CD4-positive, alpha-beta T cell treated with Interleukin-6 for 4 hours (primary cell): ENCODE measurements around the gene PGPEP1.

Source experiments
- DNase-seq: peaks from one replicate; pipeline ENCODE4 v3.0.0-alpha.2; 2020; ENCODE audit warnings: mixed read lengths

PGPEP1 gene, protein sequence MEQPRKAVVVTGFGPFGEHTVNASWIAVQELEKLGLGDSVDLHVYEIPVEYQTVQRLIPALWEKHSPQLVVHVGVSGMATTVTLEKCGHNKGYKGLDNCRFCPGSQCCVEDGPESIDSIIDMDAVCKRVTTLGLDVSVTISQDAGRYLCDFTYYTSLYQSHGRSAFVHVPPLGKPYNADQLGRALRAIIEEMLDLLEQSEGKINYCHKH

DNA sequence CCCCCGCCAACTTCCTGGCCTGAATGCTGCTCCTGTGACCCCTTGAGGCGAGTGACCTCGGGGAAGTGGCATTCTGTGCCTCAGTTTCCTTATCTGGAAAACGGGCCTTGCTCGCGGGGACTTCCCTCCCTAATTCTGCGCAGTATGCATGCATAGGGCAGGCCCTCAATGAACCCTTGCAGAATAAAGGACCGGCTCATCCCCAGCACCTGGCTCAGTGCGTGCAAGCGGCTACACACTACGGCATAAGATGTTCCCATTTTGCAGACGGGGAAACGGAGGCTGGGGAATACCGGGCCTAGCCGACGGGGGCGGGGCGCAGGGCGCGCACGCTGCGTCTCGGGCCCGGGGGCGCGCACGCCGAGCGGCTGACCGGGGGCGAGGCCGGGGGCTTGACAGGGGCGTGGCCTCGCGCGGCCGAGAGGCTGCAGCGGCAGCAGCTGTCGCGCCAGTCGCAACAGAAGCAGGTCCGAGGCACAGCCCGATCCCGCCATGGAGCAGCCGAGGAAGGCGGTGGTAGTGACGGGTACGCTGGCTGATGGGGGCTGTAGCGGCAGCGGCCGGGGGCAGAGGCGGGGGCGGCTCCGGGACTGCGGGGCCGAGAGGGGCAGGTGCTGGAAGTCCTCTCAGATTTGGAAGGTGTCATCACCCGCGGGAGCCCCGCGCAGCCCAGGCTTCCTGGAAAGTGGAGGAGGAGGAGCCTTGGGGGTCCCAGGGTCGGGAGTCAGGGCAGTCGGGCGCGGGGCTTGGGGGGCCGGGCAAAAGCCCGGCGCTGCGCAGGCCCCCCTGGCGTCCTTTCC is at the start of gene PGPEP1:
Gene PGPEP1 (plus strand): TSS at position 409 of the 800 bp plus-strand sequence. CDS start 84 bp downstream, at position 493.
- DNase-seq, result peak; percentile 72

DNA sequence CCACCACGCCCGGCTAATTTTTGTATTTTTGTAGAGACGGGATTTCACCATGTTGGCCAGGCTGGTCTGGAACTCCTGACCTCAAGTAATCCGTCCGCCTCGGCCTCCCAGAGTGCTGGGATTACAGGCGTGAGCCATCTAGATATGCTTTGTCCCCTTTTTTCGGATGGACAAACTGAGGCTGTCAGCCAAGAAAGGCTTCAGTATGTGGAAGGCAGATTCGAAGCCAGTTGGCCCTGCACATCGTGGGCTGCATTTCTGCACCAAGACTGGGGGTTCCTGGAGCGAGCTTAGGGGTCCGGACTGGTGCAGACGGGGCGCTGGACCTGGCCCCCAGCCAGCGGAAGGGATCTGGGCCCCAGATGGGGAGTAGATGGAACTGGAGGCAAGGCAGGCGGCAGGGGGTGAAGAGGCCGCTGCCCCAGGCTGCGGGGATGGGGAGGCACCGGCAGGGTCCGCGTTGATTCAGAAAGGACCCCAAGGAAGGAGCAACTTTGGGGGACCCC is 49.3 kb upstream of the PGPEP1 start:
- no peak for DNase-seq

DNA sequence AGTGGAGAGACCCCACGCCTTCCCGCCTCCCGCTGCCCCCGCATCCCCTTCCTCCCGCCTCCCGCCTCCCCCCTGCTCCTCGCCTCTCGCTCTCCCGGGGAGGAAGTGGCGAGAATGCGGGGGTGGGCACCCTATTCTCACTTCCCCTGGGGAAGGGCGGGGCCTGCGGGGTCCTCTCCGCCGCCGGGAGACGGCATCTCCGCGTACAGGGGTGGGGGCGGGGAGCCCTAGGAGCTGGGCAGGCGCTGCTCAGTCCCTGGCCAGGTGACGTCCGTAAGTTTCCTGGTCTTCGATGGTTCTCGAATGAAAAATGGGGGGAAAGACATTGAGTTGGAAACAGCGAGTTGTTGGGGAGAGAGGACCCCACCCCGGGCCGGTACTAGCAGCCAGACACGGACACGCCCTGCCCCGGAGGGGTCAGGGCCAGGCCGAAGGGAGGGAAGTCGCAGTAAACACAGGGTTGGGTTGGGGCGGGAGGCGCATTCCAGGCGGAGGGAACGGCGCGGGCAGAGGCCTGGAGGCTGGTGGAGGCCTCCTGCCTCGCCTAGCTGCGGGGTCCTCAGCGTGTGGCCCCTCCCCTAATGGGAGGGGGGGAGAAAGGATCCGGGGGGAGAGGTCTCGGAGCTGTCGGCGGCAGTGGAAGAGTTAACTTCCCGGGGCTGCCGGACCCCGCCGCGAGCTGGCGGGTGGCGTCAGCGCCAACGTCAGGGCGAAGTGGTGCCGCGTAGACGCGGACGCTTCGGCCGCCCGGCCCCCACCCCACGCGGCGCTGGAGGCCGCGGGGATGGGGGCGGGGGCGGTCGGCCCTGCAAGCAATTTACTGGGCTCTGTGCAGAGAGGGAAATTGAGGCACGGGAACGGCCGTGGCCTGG is 48.6 kb upstream of the PGPEP1 start:
- peak; percentile 82 for DNase-seq

DNA sequence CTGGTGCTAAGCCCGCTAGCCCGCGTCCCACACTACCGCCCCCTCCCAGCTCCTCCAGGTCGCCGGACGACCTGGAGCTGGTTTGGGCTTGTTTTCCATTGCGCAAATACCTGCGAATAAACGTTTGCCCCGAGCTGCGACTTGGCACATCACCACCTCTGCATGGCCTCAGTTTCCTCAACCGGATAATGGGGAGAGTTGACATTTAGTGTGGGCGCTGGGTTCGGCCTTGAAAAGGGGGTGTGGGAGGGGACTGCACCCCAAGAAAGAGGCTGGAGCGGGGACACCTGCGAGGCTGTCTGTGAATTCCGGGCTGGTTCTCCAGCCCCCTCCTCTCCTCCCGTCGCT is 48.0 kb upstream of the PGPEP1 start:
- no peak for DNase-seq

DNA sequence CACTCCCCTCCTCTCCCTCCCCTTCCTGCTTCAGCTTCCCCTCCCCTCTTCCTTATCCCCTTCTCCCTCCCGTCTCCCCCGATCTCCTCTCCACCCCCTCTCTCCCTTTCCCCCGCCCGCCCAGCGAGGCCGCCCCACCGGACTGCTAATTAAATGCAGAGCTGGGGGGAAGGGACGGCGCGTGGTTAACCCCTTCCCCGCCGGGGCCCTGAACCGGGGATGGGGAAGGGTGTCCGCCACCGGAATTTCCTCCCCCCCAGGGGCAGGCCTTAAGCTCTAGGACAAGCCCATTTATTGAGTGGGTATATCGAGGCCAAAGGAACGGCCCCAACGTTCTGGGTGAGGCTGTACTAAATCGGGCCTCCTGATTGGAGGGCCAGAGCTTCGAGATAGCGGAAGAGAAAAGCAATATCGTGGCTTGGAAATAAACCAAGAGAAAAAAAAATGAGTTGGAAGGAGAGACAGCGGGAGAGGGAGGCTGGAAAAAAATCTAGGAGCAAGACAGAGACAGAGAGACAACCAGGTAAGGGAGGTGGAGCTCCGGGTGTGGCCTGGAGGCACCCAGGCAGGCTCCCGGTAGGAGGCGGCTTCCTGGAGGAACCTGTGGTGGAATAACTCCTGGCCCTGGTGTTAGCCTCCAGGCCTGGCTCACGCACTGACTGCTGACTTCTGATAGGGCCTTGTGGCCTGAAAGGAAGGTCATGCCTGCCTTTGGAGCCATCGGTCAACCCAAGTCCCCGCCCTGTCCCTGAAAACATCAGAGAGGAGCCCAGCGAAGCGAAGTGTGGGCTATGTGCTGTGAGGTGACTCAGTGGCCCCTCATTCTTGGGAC is 47.4 kb upstream of the PGPEP1 start:
- DNase-seq, result no peak

DNA sequence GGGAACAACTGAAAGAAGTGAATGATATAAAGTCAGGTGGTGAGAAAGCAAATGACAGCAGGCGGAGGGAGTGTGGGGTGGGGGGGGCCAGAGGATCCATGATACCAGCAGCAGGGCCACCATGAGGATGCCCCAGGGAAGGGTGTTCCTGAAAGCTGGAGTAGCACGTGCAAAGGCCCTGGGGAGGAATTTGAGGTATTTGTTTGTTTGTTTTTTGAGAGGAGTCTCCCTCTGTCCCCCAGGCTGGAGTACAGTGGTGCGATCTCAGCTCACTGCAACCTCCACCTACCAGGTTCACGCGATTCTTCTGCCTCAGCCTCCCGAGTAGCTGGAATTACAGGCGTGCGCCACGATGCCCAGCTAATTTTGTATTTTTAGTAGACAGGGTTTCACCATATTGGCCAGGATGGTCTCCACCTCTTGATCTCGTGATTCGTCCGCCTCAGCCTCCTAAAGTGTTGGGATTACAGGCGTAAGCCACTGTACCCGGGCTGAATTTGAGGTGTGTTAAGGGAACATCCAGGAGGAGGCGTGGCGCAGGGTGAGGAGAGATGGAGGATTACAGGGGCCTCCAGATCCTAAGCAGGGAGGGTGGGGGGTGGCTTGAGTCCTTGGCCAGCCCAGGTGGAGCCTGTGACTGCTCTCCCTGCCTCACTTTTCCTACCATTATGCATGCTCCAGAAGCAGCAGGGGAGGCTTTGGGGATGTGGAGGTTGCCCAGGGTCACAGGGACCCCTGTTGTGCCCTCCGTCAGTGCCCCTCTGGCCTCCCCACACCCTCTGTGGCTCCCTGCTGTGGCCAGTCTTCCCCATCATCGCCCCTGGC is 46.5 kb upstream of the PGPEP1 start:
- no peak for DNase-seq

DNA sequence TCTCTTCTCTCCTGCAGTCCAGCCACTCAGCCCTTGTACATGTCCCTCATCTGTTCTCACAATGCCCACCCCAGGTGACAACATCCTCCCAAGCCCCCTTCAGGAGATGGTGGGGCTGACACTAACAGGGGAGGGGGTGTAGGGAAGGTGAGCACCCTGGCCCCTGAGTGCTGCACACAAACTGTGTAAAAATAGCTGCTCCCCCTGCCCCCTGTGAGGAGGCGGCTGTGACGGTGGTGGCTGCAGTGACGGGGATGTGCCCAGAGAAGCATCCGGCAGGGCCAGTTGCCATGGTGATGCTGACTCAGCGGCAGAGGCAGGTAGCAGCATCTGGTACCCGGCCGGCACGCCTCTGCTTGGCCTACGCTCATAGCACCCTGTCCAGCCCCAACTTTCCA is 45.9 kb upstream of the PGPEP1 start:
- peak; percentile 96 for DNase-seq

DNA sequence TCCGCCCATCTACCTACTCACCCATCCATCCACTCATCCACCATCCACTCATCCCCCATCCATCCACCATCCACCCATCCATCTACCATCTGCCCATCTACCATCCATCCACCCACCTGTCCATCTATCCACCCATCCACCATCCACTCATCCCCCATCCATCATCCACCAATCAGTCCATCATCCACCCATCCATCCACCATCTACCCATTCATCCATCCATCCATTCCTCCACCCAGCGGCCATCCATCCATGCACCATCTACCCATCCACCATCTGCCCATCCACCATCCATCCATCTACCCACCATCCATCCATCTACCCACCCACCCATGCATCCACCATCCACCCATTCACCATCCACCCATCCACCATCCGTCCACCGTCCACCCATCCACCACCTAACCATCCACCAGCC is 45.4 kb upstream of the PGPEP1 start:
- no peak for DNase-seq

DNA sequence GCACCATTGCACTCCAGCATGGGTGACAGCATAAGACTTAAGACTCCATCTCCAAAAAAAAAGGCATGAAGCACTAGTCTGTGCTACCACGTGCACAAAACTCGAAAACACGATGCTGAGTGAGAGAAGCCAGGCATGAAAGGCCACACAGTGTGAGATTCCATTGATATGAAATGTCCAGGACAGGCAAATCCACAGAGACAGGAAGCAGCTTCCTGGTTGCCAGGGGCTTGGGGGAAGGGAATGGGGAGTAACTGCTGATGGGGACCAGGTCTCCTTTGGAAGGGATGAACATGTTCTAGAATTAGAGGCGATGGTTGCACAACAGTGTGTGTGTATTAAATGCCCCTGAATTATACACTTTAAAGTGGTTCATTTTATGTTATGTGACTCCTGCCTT is 43.1 kb upstream of the PGPEP1 start:
- DNase-seq, result no peak

DNA sequence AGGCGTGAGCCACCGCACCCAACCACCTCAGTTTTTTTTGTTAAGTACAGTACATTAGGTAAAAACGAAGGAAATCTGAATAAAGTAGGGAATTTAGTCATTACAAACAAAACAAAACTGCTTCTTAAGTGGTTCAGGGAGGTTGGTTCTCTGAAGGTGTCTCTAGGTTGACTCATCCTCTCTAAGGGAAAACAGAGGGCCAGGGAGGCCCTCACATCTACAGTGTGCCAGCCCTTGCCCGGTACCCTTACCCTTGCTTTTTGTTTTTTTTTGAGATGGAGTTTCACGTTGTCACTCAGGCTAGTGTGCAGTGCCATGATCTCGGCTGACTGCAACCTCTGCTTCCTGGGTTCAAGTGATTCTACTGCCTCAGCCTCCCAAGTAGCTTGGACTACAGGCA is 41.8 kb upstream of the PGPEP1 start:
- no peak for DNase-seq

DNA sequence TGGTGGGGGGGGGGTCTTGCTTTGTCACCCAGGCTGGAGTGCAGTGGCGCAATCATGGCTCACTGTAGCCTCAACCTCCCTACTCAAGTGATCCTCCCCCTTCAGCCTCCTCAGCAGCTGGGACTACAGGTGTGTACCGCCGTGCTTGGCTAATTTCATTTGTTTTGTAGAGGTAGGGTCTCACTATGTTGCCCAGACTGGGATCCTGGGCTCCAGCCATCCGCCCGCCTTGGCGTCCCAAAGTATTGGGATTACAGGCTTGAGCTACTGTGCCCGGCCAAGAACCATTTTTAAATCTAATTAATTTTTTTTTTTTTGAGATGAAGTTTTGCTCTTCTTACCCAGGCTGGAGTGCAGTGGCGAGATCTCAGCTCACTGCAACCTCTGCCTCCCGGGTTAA is 40.7 kb upstream of the PGPEP1 start:
- no peak for DNase-seq

DNA sequence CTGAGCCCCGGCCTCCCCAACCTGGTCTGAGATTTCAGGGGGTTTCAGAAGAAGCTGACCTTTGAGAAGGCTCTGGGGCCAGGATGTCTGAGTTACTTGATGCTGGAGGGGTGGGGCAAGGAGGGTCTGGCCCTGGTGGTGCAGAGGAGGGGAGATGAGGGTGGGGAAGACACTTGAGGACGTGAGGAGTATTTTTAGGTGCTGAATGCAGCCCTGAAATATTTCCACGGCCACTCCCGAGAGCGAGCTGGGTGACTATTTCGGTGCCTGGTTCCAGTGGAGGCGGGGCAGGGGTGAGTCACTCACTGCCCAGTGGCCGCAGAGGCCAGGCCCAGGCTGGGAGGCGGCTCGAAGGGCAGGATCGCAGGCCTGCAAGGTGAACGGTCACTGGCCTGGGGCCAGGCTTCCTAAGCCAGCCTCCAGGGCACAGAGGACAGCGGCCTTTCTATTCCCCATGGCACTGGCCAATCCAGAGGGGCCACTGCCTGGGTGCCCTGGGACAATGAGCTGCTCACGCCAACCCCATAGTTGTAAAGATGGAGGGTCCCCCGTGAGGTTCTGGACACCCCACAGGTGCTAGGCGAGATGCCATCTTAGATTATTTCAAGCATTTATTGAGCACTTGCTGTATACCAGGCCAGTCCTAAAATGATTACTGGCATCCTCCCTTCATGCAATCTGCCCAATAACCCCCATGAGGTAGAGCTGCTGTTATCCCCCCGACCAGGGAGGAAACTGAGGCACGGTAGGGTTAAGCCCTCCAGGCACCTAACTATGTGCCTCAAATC is 39.3 kb upstream of the PGPEP1 start:
- no peak for DNase-seq

DNA sequence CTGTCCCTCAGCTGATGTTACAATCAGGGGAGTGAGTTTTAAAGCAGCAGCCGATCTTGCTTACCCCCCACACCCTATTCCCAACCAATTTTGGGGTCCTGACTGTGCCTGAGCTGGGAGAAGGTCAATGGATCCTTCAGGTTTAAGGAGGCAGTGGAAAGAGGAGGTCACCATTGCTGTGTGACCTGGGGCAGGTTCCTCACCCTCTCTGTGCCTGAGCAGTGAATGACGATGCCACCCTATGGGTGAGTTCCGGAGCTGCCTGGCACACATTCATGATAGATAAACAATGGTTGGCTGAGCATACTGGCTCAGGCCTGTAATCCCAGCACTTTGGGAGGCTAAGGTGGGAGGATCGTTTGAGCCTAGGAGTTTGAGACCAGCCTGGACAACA is 38.7 kb upstream of the PGPEP1 start:
- DNase-seq, result no peak

DNA sequence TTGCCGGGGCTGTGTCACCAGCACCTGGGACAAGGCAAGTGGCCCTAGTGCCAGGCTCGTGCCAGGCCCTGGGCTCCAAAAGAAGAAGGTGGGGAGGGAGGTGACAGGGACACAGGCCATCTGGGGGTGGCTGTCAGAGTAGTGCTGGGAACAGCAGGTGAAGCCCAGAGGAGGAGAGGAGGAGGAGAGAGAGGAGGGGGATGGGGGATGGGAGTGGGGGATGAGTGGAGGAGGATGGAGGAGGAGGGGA is 36.3 kb upstream of the PGPEP1 start:
- peak; percentile 38 for DNase-seq

DNA sequence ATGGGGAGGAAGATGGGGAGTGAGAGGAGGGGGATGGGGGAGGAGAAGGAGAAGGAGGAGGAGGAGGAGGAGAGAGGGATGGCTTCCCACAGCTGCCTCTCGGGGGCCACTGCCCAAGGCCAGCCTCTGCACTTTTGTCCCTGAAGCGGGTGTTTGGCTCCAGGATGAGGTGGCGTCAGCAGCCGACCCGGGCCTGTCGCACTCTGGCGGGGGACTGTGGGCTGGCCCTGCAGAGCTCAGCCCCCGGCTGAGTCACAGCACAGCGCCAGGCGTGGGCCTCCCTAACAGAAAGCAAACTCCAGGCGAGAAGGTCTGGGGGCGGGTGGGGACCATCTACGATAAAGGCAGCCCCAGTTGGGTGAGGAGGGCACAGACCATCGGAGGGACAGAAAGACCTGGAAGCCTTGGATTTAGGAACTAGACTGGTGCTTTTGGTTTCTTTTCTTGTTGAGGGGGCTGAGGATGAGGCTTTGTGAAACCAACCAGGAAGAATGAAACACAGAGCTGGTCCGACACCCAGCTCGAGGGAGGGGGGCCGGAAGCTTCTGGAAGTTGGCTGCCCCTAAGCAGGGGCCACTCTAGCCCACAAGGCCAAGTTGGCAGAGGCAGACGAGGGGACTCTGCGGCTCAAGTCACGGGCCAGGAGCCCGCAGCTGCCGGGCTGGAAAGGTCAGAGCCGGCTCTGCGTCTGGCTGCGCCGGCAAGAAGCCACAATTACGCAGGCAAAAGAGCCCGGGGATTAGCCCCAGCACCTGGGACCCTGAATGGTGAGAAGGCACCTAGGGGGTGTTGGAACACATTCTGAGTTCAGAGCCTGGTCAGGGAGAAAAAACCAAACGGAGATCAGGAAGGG is 35.7 kb upstream of the PGPEP1 start:
- DNase-seq, result peak; percentile 90

DNA sequence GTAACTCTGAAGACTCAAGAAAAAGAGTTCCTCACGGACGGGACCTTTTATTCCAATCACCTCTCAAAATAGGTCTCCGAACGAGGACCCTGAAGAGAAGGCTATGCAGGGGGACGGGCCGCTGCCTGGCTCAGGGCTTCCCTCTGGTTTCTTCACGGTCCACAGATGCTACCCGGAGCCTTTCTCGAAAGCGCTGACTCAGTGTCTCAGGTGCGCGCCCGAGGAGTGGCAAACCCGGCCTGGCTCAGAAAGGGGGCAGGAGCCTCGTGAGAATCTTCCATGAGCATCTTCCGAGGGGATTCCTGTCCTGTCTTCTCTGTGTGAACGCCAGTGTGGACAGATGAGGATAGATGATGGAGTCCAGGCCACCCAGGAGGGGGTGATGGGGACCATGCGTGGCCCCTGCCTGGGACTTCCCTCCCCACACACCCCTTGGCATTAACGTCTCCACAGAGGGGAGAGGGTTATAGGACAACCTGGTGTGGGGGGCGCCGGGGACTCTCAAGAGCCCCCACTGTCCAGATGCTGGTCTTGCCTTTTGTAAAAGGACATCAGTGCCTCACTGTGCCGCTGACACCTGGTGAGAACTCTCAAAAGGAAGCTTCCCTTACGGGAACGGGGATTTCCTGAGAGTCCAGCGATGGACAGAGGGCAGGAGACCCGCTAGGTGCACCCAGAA is 34.0 kb upstream of the PGPEP1 start:
- DNase-seq, result peak; percentile 37

DNA sequence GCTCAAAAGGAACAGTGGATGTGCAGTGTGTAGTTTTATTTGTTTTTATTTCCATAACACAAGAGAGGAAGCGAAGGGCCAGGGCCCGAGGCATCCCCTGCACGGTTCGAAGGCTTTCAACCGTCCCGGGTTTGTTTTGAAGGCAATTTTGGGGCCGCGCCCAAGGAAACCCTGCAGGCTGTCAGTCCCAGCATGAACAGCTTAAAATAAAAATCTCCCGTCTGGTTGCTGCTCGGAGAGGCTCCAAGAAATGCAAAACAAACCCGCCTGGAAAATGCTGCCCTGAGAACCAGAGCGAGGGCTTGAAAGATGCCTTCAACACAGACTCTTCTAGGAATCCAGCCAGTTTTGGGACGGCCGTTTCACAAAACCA is 33.5 kb upstream of the PGPEP1 start:
- peak; percentile 42 for DNase-seq

DNA sequence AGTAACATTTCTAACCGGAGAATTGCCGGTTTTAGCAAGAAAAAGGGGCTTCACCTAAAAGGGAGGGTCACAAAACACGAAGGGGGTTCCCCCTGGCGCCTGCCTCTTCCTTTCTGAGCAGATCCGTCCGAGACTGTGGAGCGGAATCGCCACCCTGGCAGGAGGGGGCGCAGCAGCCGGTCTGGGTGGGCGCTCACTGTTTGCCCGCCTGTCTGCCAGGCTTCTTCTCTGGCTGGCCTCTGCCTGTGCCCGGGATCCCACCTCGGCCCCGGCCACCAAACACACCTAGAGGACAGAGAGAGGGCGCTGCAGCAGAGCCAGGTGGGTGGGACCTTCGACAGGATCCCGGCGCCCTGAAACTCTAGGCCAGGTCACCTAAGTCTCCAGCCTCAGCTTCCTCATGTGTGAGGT is 33.1 kb upstream of the PGPEP1 start:
- DNase-seq, result peak; percentile 35
